AG04450 (cell line): ENCODE data around the gene GRK3. TPM values are rescaled to one million over a fixed set of nuclear protein-coding genes. Genes with fewer than 3 reads are reported as not detected.

ENCODE experiments used
- CTCF ChIA-PET: fragments of 300-600, 350-600 bp; formaldehyde crosslinking; extraction: SDS; loops from one replicate; lab custom pipeline; 2022; ENCODE audit warnings: antibody characterized with exemption, inconsistent platforms; lab: Charles Lee
- POLR2A ChIA-PET: fragments of 350-600 bp; formaldehyde crosslinking; extraction: SDS; loops from one replicate; lab custom pipeline; 2021; ENCODE audit warnings: antibody characterized with exemption, inconsistent platforms; lab: Yijun Ruan, JAX
- DNase-seq: peaks from one replicate; pipeline ENCODE4 v3.0.0-alpha.2; 2011; ENCODE audit warnings: low read depth, low spot score
- H3K27ac ChIP-seq: one replicate; pipeline ENCODE4 v1.5.1; 2012; ENCODE audit warnings: low read depth, low read length, control low read depth
- H3K27me3 ChIP-seq: one replicate; pipeline ENCODE4 v1.6.0; 2012; ENCODE audit warnings: low read length; ENCODE audit not compliant: control insufficient read depth, insufficient read depth
- H3K4me3 ChIP-seq: 2 replicates; pipeline ENCODE4 v1.5.1; 2011; ENCODE audit warnings: mild to moderate bottlenecking, low read depth, low read length, control low read depth
- H3K9me3 ChIP-seq: 2 replicates; pipeline ENCODE4 v1.5.1; 2012; ENCODE audit warnings: low read length; ENCODE audit not compliant: control insufficient read depth, insufficient read depth
- CTCF ChIP-seq: IDR thresholded peaks from 2 replicates; pipeline ENCODE4 v1.5.1; 2011; ENCODE audit warnings: low read depth, low read length, control low read depth, inconsistent platforms
- polyA plus RNA-seq: library from polyadenylated mRNA; depleted of rRNA; stranded (reverse); fragments of >200 nt; gene quantifications from 2 replicates; pipeline ENCODE4 v1.2.3, GENCODE V29; 2011

Gene GRK3
- polyA plus RNA-seq, 1 experiment, result 0.72 TPM

- POLR2A ChIA-PET, result no interaction called here
- no peak overlapping the region for H3K27ac ChIP-seq
- no peak for TF ChIP-seq CTCF
- DNase-seq, result no peak
- CTCF ChIA-PET, result no interaction called here
- peaks cover 16% of the 10 kb centered on the region for H3K9me3 ChIP-seq
- no peaks in the 10 kb centered on the region for H3K27me3 ChIP-seq
- H3K4me3 ChIP-seq, result no peak overlapping the region
These were observed 181.0 kb downstream of the GRK3 start for GRCh38 chr22:25745341-25746011.

- Histone ChIP-seq H3K9me3 (peaks cover 16% of the 10 kb centered on the region), H3K27me3 (no peaks in the 10 kb centered on the region), H3K27ac (no peak overlapping the region), H3K4me3 (no peak overlapping the region)
- ChIA-PET CTCF (no interaction called here), POLR2A (no interaction called here)
- TF ChIP-seq CTCF, result no peak
- no peak for DNase-seq
These were observed 181.5 kb downstream of the GRK3 start for GRCh38 chr22:25746012-25746373.

- H3K9me3 ChIP-seq, result peaks cover 6% of the 10 kb centered on the region
- DNase-seq, result peak; percentile 36
- H3K4me3 ChIP-seq, result no peak overlapping the region
- H3K27ac ChIP-seq, result peak overlapping the region; percentile 70
- CTCF ChIA-PET, result no interaction called here
- no peaks in the 10 kb centered on the region for H3K27me3 ChIP-seq
- TF ChIP-seq CTCF, result no peak
- POLR2A ChIA-PET, result no interaction called here
These were observed 182.9 kb downstream of the GRK3 start for GRCh38 chr22:25747245-25747944.

- no peaks in the 10 kb centered on the region for H3K27me3 ChIP-seq
- DNase-seq, result no peak
- no peak for TF ChIP-seq CTCF
- H3K9me3 ChIP-seq, result peaks cover 7% of the 10 kb centered on the region
- ChIA-PET CTCF (no interaction called here), POLR2A (no interaction called here)
- H3K4me3 ChIP-seq, result no peak overlapping the region
- no peak overlapping the region for H3K27ac ChIP-seq
These were observed 183.7 kb downstream of the GRK3 start for GRCh38 chr22:25748140-25748539.

GRCh38 chr22:25748704-25749103 lies 184.2 kb downstream of the GRK3 start:
- ChIA-PET CTCF (no interaction called here), POLR2A (no interaction called here)
- no peak overlapping the region for H3K4me3 ChIP-seq
- DNase-seq, result no peak
- no peak for TF ChIP-seq CTCF
- no peaks in the 10 kb centered on the region for H3K27me3 ChIP-seq
- H3K27ac ChIP-seq, result no peak overlapping the region
- peaks cover 10% of the 10 kb centered on the region for H3K9me3 ChIP-seq
